Measurements from ENCODE around the gene ANKRD10. TPM values are rescaled to one million over a fixed set of nuclear protein-coding genes. Genes with fewer than 3 reads are reported as not detected.

Gene ANKRD10
- total RNA-seq, 1 experiment from 2014 or later: 159 TPM

DNA sequence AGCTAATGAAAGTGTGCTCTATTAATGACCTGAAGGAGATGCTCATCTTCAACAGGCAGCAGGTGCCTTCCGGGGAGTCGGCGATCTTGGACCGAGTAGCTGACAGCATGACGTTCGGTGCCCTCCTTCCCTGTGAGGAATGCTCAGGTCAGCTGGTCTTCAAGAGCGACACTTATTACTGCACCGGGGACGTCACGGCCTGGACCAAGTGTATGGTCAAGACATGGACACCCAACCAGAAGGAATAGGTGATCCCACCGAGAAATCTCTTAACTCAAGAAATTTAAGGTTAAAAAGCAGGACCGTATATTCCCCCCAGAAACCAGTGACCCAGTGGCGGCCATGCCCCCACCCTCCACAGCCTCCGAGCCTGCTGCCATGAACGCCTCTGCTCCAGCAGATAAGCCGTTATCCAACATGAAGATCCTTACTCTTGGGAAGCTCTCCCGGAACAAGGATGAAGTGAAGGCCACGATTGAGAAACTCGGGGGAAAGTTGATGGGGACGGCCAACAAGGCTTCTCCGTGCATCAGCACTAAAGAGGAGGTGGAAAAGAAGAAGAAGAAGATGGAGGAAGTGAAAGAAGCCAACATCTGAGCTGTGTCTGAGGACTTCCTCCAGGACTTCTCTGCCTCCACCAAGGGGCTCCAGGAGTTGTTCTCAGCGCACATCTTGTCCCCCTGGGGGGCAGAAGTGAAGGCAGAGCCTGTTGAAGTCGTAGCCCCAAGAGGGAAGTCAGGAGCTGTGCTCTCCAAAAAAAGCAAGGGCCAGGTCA, 22.8 kb upstream of the ANKRD10 start:
- Histone ChIP-seq H2BK12ac (ENCODE audit: insufficient read length, low read depth, low read length) (no peak overlapping the region), H2BK20ac (ENCODE audit: low read depth, low read length, poor library complexity, severe bottlenecking) (no peak overlapping the region), H3K79me1 (ENCODE audit: insufficient read depth, low read depth, low read length, poor library complexity, severe bottlenecking) (no peaks in the 10 kb centered on the region), H3K4me1 (ENCODE audit: insufficient read depth, low read length) (no peaks in the 10 kb centered on the region), H3K23ac (ENCODE audit: insufficient read length, low read depth, low read length) (no peak overlapping the region), H3K79me2 (ENCODE audit: insufficient read depth, low read length) (no peaks in the 10 kb centered on the region), H4K8ac (replicated peaks; ENCODE audit: insufficient read length, low read depth, low read length) (no peak overlapping the region), H3K9ac (ENCODE audit: extremely low read depth, insufficient read length, low read length) (no peak overlapping the region), H2AK5ac (ENCODE audit: insufficient read length, low read length) (no peak overlapping the region), H4K5ac (ENCODE audit: insufficient read length, low read depth, low read length) (no peak overlapping the region), H3K14ac (ENCODE audit: insufficient read depth, low read length) (no peak overlapping the region), H3K56ac (ENCODE audit: insufficient read length, low read depth, low read length) (no peak overlapping the region), H3K4ac (ENCODE audit: low read depth, low read length) (no peak overlapping the region), H2BK5ac (ENCODE audit: insufficient read length, low read length) (no peak overlapping the region), H3K27me3 (ENCODE audit: insufficient read depth, low read length) (no peaks in the 10 kb centered on the region), H4K20me1 (ENCODE audit: control insufficient read depth, insufficient read depth, insufficient read length) (no peaks in the 10 kb centered on the region), H2BK15ac (ENCODE audit: low read depth, low read length) (no peak overlapping the region), H4K91ac (ENCODE audit: insufficient read length, low read depth, low read length) (no peak overlapping the region), H3K4me2 (ENCODE audit: insufficient read depth, insufficient read length, low read length) (no peak overlapping the region), H2AFZ (ENCODE audit: low read length) (no peak overlapping the region), H3K23me2 (ENCODE audit: insufficient read length, low read depth, low read length, poor library complexity, severe bottlenecking) (no peaks in the 10 kb centered on the region), H3K18ac (ENCODE audit: insufficient read length, low read depth, low read length) (no peak overlapping the region), H3K9me3 (ENCODE audit: control insufficient read depth, low read depth, low read length) (peaks cover 16% of the 10 kb centered on the region), H2BK120ac (ENCODE audit: low read depth, low read length, poor library complexity, severe bottlenecking) (no peak overlapping the region), H3K27ac (ENCODE audit: insufficient read length, low read depth, low read length) (no peak overlapping the region), H3T11ph (ENCODE audit: low read length) (no peak overlapping the region)
- Mint-ChIP-seq H3K9me3 (peaks cover 40 to 51% of the 10 kb centered on the region in 2 experiments), H3K27ac (no peak overlapping the region), H3K36me3 (ENCODE audit: insufficient read depth in 1 of 3, low read depth in 3 of 3) (peaks cover 12 to 37% (median 14%) of the 10 kb centered on the region in 3 experiments; a peak in 6 of 7 replicates), H3K27me3 (ENCODE audit: low read depth) (peaks cover 21% of the 10 kb centered on the region), H3K4me3 (no peak overlapping the region), H3K4me1 (peaks cover 13 to 17% of the 10 kb centered on the region in 2 experiments)
- TF ChIP-seq, protein P1, sequence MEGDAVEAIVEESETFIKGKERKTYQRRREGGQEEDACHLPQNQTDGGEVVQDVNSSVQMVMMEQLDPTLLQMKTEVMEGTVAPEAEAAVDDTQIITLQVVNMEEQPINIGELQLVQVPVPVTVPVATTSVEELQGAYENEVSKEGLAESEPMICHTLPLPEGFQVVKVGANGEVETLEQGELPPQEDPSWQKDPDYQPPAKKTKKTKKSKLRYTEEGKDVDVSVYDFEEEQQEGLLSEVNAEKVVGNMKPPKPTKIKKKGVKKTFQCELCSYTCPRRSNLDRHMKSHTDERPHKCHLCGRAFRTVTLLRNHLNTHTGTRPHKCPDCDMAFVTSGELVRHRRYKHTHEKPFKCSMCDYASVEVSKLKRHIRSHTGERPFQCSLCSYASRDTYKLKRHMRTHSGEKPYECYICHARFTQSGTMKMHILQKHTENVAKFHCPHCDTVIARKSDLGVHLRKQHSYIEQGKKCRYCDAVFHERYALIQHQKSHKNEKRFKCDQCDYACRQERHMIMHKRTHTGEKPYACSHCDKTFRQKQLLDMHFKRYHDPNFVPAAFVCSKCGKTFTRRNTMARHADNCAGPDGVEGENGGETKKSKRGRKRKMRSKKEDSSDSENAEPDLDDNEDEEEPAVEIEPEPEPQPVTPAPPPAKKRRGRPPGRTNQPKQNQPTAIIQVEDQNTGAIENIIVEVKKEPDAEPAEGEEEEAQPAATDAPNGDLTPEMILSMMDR (conservative IDR thresholded peaks at IDR 0.05): no peak
- WGBS (ENCODE audit: extremely low coverage, insufficient read length, low lambda C conversion rate): no CpG with 5 or more reads among the region's 23 CpGs
- DNase-seq: no peak
